ENCODE data around the gene GPBP1L1. TPM values are rescaled to one million over a fixed set of nuclear protein-coding genes. Genes with fewer than 3 reads are reported as not detected.
A peak's percentile ranks its signal among the peaks of the same experiment; 100 is the strongest.

Gene GPBP1L1
- total and polyA plus RNA-seq, 9 of the 15 experiments (the other 6 are each of a cell fraction or from before 2014, with no cell fraction given), result 86.0 to 216 (median 138) TPM

GRCh38 chr1:45584351-45585109 lies 101.8 kb downstream of the GPBP1L1 start (continued):
- TF ChIP-seq, protein P1, sequence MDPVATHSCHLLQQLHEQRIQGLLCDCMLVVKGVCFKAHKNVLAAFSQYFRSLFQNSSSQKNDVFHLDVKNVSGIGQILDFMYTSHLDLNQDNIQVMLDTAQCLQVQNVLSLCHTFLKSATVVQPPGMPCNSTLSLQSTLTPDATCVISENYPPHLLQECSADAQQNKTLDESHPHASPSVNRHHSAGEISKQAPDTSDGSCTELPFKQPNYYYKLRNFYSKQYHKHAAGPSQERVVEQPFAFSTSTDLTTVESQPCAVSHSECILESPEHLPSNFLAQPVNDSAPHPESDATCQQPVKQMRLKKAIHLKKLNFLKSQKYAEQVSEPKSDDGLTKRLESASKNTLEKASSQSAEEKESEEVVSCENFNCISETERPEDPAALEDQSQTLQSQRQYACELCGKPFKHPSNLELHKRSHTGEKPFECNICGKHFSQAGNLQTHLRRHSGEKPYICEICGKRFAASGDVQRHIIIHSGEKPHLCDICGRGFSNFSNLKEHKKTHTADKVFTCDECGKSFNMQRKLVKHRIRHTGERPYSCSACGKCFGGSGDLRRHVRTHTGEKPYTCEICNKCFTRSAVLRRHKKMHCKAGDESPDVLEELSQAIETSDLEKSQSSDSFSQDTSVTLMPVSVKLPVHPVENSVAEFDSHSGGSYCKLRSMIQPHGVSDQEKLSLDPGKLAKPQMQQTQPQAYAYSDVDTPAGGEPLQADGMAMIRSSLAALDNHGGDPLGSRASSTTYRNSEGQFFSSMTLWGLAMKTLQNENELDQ (CRISPR knock-in tag; IDR thresholded peaks at IDR 0.05; ENCODE audit: borderline replicate concordance), result peak; percentile 60; the same call in 1 of the 2 replicates
- TF ChIP-seq TEAD1 (CRISPR knock-in tag; IDR thresholded peaks at IDR 0.05), result no peak
- TF ChIP-seq FOXK2 (conservative IDR thresholded peaks at IDR 0.05 in 1 of 2, IDR thresholded peaks at IDR 0.05 in 1 of 2; ENCODE audit: low read depth in 2 of 2), result peak; percentile 64 to 79; a peak in 3 of 4 replicates
- TF ChIP-seq BRD4 (IDR thresholded peaks at IDR 0.05), result peak; percentile 87; the same call in 1 of the 2 replicates
- peak in 1 of 2 experiments; percentile 35 for TF ChIP-seq AFF1 (IDR thresholded peaks at IDR 0.05; ENCODE audit: low read depth in 1 of 2, partially characterized antibody in 2 of 2)
- peak; percentile 97 for TF ChIP-seq POLR2G (IDR thresholded peaks at IDR 0.05; ENCODE audit: low read depth, low read length)
- TF ChIP-seq ERF (CRISPR knock-in tag; IDR thresholded peaks at IDR 0.05), result 0 out of 2 replicates have a peak, but pooled peaks have one; percentile 61
- no peak for TF ChIP-seq ZNF764 (CRISPR knock-in tag; IDR thresholded peaks at IDR 0.05; ENCODE audit: low read depth)
- TF ChIP-seq KLF10 (CRISPR knock-in tag; IDR thresholded peaks at IDR 0.05), result no peak
- no peak; the same call in 1 of the 2 replicates for TF ChIP-seq SUPT5H (IDR thresholded peaks at IDR 0.05)
- no peak for TF ChIP-seq CBFA2T3 (IDR thresholded peaks at IDR 0.05)
- TF ChIP-seq TCFL5 (CRISPR knock-in tag; conservative IDR thresholded peaks at IDR 0.05), result no peak
- TF ChIP-seq, protein P2, sequence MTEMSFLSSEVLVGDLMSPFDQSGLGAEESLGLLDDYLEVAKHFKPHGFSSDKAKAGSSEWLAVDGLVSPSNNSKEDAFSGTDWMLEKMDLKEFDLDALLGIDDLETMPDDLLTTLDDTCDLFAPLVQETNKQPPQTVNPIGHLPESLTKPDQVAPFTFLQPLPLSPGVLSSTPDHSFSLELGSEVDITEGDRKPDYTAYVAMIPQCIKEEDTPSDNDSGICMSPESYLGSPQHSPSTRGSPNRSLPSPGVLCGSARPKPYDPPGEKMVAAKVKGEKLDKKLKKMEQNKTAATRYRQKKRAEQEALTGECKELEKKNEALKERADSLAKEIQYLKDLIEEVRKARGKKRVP (CRISPR knock-in tag; IDR thresholded peaks at IDR 0.05), result no peak; the same call in 1 of the 2 replicates
- TF ChIP-seq ZC3H8 (IDR thresholded peaks at IDR 0.05), result no peak
- TF ChIP-seq LEF1 (IDR thresholded peaks at IDR 0.05), result no peak
- TF ChIP-seq, protein P3, sequence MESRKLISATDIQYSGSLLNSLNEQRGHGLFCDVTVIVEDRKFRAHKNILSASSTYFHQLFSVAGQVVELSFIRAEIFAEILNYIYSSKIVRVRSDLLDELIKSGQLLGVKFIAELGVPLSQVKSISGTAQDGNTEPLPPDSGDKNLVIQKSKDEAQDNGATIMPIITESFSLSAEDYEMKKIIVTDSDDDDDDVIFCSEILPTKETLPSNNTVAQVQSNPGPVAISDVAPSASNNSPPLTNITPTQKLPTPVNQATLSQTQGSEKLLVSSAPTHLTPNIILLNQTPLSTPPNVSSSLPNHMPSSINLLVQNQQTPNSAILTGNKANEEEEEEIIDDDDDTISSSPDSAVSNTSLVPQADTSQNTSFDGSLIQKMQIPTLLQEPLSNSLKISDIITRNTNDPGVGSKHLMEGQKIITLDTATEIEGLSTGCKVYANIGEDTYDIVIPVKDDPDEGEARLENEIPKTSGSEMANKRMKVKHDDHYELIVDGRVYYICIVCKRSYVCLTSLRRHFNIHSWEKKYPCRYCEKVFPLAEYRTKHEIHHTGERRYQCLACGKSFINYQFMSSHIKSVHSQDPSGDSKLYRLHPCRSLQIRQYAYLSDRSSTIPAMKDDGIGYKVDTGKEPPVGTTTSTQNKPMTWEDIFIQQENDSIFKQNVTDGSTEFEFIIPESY (CRISPR knock-in tag; IDR thresholded peaks at IDR 0.05), result peak; percentile 44
- TF ChIP-seq ZNF57 (CRISPR knock-in tag; IDR thresholded peaks at IDR 0.05), result no peak
- TF ChIP-seq, protein P4, sequence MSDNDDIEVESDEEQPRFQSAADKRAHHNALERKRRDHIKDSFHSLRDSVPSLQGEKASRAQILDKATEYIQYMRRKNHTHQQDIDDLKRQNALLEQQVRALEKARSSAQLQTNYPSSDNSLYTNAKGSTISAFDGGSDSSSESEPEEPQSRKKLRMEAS (CRISPR knock-in tag; IDR thresholded peaks at IDR 0.05), result peak; percentile 55
- 0 out of 2 replicates have a peak, but pooled peaks have one; percentile 40 for TF ChIP-seq ZNF232 (CRISPR knock-in tag; IDR thresholded peaks at IDR 0.05)

All from K562 (cell line).